PC-3 (cell line): ENCODE results near the gene ARHGAP15.

Experiments used
- EZH2 ChIP-seq: fragments of 300-600 bp; sonication (generic); IDR thresholded peaks from one replicate; pipeline ENCODE4 v1.6.1; 2017; ENCODE audit warnings: antibody characterized with exemption, mild to moderate bottlenecking, low read length; ENCODE audit not compliant: unreplicated experiment
- EZH2phosphoT487 ChIP-seq: fragments of 300-600 bp; sonication (generic); IDR thresholded peaks from 2 replicates; pipeline ENCODE4 v1.6.1; 2018; ENCODE audit warnings: mild to moderate bottlenecking, antibody characterized with exemption, low read length, borderline replicate concordance
- TF ChIP-seq, protein P1 (sequence below): fragments of 300-600 bp; sonication (generic); conservative IDR thresholded peaks from 2 replicates; pipeline ENCODE4 v1.5.1; 2017; ENCODE audit warnings: antibody characterized with exemption, low read depth, mild to moderate bottlenecking, low read length

DNA sequence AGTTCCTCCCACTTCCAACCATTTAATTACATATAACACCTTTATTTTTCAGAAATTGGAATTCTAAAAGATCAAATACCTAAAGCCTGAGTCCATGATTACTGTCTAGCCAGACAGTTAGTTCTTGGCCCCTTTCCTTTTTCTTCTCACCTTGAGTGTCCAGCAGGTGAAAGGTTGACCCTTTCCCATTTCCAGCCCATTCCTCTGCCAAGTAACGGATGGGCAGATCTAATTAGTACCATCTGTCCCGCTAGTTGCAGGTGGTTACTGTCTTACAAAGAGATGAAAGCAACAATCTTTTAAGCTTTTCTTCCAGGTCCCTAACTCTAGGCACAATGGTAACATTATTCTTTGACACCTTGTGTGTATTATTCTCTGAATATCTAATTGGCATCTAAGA lies 506.7 kb downstream of the ARHGAP15 start:
- TF ChIP-seq EZH2 (no peak), EZH2phosphoT487 (no peak)
- TF ChIP-seq, protein P1, sequence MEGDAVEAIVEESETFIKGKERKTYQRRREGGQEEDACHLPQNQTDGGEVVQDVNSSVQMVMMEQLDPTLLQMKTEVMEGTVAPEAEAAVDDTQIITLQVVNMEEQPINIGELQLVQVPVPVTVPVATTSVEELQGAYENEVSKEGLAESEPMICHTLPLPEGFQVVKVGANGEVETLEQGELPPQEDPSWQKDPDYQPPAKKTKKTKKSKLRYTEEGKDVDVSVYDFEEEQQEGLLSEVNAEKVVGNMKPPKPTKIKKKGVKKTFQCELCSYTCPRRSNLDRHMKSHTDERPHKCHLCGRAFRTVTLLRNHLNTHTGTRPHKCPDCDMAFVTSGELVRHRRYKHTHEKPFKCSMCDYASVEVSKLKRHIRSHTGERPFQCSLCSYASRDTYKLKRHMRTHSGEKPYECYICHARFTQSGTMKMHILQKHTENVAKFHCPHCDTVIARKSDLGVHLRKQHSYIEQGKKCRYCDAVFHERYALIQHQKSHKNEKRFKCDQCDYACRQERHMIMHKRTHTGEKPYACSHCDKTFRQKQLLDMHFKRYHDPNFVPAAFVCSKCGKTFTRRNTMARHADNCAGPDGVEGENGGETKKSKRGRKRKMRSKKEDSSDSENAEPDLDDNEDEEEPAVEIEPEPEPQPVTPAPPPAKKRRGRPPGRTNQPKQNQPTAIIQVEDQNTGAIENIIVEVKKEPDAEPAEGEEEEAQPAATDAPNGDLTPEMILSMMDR, result no peak
